ENCODE data around the gene ME3.
"Not testable (repeated sequence)": the region's sequence is repeated elsewhere in the genome, so short reads cannot be mapped to it uniquely, and the experiment has no call there.

Gene ME3

DNA sequence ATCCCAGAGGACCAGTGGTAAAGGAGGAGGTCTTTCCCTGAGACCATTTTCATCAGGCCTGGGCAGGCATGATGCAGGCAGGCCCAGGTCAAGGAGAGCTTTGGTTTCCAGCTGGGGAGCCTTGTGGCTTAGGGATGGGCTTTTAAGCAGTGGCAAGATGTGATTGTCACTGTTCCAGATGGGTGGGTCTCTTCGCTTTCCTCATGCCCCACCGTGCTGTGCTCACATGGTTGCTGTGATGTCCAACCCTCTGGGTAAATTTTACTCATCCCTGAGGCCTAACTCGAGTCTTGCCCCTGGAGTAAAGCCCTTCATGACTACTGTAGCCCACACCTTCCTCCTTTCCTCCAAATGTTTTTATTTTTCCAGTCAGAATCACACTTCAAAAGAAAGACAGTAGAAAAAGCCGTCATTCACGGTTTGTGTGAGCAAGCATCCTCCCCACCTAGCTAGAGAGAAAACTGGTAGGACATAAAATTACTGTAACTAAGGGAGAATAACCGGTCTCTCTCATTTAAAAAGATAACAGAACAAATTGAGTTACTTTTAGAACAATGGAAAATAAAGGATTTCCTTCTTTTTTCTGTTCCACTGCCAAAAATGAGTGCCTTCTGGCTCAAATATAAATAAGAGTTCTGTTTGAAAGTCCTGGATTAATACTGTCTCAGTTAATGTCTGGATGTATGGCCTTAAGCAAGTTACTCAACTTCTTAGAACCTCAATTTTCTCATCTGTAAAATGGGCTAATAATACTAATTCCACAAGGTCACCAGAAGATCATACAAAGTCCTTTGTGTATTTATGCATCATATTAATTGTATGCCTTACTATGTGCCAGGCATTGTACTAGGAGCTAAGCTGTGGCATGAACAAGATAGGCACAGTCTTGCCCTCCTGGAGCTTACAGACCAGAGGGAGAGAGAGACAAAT lies 84.9 kb downstream of the ME3 start:
- DNase-seq (ENCODE audit: low read depth in 2 of 2), result no peak

DNA sequence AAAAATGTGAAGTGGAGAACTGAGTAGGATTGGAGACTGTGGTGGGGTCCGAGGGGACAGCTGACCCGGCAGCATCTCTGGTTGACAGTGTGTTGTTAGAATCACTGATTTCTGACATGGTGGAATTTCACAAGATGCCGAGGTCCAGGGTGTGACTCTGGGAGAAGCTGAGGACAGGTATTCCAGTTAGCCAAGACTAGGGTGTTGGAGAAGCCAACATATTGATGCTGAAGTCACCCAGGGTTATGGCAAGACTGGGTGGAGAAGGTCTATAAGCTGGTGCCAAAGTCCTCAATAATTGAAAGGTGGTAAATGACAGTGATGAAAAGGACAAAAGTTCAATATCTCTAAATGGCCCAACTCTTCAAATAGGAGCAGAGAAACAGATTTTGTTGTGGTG lies 86.1 kb downstream of the ME3 start:
- no peak for DNase-seq (ENCODE audit: low read depth in 2 of 2)

DNA sequence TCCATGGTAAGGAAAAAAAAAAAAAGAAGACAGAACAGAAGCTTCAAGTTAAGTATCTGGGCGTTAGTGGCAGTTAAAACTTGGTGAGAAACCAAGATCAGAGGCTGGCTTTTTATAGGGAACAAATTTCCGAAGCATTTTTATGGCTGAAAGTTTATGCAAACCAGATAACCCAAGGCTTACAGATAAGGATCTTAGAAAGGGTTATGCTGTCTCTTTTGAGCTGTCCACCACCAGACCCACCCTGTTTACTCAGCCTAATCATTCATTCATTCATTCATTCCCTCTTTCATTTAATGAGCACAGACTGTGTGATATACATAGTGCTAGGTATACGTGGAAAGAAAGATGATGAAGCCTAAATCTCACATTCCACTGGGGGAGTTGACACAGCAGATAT lies 89.5 kb downstream of the ME3 start:
- DNase-seq (ENCODE audit: low read depth in 2 of 2), result no peak

DNA sequence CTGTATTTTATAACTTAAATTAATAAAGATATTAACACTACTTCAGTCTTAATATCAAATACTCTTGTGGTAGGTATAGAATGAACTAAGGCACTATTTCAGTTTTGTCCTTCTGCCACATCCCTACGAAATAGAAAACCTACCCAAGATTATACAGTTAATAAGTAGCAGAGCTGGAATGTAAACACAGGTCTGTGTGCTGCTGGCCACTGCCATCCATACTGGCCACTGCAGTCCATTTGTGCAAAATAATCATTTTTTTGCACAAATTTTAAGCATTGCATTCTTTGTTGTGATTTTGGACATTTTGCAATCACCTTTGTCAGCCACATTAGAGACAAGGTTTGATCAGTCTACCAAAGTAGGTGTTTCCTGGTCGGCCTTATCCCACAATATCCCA lies 91.9 kb downstream of the ME3 start:
- DNase-seq (ENCODE audit: low read depth in 2 of 2), result no peak

DNA sequence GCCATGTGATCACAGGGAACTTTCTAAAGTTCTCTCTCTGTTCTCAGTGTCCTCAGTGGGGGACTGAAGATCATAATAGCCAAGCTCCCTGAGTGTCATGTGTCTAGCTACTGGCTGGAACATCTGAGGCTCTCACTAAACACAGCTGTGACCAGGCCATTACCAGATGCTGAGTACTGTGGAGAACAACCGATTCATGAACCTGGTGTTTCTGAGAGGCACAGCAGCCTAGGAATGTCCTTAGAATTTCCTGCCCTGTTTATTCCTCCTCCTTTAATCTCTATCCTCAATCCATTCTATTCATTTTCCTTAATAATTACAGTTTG lies 93.0 kb downstream of the ME3 start:
- no peak for DNase-seq (ENCODE audit: low read depth in 2 of 2)

DNA sequence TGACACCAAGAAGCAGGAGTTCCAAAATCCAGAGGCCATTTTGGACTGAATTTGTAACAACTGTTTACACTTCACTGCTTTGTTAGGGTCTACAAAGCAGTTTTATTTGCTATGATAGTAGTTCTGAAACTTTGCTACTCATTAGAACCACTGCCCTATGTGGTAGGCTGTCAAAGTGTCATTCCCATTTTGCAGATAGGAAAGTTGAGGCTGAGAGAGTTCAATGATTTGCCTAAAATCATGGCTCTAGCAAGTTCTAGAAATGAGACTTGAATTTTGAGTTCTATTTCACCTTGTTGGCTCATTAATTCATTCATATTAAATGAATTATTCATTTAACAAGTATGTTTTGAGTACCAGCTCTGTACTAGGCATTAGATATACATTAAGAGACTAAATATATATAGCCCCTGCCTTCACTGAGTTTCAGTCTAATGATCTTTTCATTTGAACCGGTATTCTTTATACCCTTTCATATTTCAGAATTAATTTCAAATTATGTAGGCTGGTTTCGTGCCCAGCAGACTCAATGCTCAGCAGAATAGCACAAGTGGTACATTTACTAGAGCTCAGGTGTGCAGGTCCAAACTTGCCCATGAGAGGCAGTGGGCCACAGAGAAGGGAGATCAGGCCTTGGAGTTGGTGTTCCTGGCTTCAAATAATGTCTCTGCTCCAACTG lies 93.5 kb downstream of the ME3 start:
- no peak for DNase-seq (ENCODE audit: low read depth in 2 of 2)

DNA sequence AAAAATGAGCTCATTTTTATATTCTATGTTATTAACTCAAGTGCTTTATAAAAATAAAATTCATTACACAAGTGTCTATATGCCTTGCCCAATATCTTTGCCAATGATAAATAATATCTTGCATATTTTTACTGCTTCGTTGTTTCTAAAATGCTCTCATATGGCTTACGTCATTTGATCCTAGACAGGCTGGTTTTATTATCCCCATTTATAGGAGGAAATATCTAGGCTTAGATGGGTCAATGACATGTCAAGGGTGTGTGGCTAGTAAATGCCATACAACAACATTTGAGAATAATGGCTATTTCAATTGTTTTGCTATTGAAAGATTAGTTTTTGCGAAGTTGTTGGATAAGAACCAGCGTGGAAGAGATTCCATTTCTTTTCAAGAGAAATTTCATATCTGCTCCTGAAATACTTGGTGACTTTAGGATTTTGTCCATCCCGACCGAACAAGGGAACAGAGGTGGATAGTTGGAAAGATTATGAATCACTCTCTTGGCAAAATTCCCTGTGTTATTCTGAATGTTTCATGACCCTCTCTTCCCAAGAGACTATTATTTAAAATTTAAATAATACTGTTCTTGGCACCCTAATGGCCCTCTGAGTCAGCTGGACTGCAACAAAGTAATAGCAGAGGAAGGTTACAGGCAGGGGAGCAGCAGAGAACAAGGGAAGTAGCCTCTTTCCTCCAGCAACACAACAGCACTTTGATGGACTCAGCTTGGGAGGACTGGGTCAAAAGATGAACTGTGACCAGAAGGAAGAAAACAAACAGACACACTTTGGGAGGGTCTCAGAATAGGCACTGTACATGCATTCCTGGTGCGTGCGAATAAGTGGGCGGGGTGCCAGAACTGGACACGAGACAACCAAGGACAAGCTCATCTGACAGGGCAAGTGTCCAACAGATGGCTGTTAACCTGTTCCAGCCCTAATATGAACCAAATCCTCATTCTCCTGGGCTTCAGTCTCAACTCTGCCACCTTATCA lies 94.5 kb downstream of the ME3 start:
- DNase-seq (ENCODE audit: low read depth in 2 of 2), result no peak

DNA sequence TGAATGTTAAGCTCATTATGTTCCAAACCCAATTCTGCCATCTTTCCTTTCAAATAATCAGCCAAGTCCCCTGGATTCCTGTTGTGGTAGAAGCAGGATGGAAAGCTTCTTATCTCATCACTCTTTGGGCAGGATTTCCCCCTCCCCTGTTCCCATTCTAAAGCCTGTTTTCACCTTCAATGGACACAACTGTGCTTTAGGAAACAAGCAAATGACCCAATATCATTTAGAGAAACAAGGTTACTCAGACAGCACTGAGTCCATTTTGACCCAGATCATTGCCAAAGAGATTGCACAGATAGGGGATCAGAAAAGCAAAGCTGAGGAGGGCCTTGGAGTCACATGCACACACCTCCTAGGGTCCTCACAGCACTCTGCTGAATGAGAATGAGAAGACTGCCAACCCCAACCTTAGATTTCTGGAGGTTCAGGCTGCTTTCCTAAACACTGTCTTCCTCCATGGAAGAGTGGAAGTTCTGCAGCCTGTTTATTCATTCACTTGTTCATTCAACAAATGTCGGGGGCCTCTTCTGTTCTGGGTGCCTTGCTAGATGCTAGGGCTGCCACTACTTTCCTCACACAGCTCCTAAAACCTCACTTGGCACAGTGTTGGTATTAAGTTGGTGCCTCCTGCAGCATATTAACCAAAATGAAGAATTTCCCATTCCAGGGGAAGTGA lies 95.3 kb downstream of the ME3 start:
- no peak for DNase-seq (ENCODE audit: low read depth in 2 of 2)

DNA sequence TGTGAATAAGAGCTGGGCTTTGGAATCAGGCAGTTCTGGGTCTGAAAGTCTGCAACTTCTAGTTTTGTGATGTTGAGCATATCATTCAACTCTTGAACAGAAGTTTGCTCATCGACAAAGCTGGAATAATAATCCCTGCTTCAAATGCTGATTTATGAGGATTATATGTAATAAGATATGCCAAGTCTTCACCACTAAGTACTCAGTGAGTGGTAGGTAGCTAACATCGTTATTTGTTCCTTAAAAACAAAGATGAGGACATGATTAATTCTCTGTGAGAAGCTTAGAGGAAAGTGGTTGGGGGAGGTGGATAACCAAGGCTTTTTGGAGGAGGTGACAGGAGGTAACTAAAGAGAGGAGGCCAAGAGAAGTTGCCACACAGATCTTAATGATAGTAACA lies 96.5 kb downstream of the ME3 start:
- no peak for DNase-seq (ENCODE audit: low read depth in 2 of 2)

DNA sequence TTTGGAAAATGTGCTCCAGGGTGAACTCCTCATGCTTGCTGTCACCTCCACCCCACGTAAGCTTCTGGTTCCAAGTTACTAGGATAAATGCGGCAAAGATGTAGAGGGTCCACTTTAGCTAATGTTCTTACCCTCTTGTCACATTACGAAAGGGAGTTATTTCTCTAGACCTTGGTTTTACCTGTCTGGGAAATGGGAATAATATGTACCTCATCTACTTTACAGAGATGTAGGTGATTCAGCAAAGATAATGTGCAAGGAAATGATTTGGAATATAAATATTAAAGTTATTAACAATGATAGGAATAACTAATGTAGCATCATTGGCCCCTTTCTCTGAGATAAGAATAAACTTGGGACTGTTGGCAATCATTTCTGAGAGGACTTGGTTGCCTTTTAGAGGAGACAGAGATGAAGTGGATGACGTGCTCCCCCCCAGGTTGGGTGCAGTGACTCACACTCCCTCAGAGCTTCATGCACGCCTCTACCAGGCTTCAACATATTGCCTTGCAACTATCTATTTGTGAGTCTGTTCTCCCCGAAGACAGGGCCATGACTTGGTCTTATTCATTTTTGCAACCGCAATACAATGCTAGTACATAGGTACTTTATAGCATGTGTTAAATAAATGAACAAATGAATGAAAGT lies 97.1 kb downstream of the ME3 start:
- DNase-seq (ENCODE audit: low read depth in 2 of 2), result no peak

DNA sequence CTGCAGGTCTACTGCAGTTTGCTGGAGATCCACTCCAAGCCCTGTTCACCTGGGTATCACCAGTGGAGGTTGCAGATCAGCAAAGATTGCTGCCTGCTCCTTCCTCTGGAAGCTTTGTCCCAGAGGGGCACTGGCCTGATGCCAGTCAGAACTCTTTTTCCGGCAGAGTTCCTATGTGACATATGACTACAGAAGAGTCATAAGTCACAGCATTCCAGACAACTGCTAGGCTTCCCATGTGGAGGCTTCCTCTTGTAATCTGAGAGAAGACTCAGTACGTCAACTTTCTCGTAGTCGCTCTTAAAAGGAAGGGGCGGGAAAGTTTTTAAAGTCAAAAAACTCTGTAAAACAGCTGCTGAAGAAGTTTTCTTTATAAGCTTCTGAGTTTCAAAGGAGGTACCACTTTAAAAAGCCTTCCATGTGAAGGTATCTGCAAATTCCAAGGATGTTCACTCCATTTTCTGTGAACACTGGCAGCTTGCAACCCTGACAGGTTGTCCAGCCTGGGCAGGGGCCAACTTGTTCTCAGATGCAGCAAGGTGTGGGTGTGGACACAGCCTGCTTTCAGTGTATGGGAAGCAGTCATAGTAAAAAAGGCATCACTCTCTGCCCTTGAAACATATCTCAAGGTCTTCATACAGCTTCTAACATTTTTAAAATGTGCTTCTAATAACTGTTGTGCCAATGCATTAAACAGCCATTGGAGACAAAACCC lies 97.8 kb downstream of the ME3 start:
- DNase-seq (ENCODE audit: low read depth in 2 of 2), result no peak

DNA sequence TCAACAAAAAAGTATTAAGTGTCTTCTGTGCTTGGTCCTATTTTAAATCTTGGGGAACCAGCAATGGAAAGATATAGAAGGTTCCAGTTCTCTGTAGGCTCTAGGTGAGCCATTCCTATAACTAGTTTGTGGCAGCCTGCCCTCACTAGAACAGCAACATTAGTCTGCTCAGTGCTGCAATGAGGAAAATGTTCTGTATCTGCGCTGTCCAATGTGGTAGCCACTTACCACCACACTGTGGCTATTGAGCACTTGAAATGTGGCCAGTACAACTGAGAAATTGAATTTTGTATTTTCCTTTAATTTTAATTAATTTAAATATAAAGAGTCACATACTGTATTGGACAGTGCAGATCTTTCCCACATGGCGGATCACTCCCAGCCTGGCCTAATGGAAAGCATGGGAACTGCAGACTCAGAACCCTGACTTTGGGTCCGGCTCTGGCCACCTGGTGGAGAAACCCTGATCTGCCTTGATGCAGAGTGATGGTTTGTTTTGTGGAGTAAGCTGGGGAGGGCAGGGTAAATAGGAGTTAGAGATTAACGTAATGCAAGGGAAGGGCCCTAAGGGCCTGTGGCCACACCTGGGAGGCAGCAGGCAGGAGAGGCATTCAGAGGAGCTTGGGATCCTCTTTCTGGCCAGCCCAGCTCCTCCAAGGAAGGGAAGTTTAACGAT lies 101.0 kb downstream of the ME3 start:
- DNase-seq (ENCODE audit: low read depth in 2 of 2), result no peak

DNA sequence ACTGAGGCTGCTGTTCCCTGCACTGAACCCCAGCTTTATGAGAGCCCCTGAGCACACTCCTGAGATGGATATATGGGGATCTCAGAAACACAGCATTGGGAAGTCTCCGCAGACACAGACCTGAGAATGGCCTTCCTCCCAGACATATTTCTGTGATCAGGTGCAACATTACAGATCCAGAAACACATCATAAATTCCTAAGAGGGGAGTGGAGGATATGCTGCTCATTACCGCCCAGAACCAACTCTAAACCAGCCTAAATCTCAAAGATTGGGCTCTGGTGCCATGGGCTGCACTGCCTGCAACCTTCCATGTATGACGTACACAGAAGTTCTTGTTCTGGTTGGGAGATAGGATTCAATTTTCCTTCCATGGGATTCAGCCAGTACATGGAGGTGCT lies 102.0 kb downstream of the ME3 start:
- no peak for DNase-seq (ENCODE audit: low read depth in 2 of 2)

DNA sequence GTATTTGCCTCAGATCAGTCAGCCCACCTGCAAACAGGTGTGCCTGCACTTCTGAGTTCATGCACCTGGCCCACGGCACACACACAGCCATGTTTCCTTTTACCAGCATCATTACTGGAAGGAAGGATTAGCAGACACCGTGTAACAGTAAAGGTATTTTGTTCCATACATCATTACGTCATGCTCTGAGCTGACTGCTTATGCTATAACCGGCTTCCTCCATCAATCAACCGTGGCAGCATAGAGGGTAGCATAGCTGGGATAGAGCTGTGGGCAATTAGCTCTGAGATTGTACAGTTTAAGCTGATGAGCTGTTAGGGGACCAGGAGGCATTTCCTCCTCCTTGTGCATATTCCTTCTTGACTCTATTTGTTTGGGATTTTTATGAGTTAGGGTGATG lies 102.4 kb downstream of the ME3 start:
- no peak for DNase-seq (ENCODE audit: low read depth in 2 of 2)

DNA sequence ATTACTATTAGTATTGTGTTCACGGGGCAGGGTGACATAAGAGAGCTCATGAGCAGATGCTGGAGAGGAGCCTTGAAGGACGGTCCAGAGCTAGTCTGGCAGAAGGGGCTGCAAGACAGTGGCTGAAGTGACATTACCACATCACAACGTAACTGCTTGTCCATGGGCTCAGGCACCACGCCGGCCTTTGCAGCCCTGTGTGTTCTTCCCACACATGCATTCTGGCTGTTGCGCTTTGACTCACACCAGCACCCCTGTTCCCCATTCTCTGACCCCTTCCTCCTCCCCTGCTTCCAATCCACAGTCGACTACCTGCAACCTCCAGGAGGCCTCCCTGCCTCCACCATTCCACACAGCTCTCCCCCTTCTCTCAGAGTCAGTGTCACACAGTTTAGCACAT lies 103.3 kb downstream of the ME3 start:
- no peak for DNase-seq (ENCODE audit: low read depth in 2 of 2)

DNA sequence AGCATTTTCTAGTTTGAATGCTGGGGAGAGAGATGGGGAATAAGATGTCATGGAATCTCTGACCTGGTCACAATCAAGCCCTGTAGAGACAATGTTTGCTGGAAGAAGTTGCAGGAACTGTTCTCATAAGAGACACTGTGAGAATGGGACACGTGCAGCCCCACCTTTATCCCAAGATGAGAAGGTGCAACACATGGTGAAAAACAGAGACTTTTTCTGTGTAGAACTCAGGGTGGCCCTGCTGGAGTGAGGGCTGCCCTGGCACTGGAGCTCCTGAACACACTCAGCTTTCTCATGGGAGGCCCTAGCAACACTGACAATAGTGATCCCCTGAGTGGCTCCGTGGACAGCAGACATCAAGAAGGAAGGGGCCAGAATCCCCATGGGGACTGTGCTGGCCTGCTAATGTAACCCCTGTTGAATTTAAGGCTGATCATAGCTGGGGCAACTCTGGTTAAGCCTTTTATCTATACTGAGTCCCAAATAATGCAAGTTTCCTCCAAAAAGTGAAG lies 106.6 kb downstream of the ME3 start:
- DNase-seq (ENCODE audit: low read depth in 2 of 2), result no peak

DNA sequence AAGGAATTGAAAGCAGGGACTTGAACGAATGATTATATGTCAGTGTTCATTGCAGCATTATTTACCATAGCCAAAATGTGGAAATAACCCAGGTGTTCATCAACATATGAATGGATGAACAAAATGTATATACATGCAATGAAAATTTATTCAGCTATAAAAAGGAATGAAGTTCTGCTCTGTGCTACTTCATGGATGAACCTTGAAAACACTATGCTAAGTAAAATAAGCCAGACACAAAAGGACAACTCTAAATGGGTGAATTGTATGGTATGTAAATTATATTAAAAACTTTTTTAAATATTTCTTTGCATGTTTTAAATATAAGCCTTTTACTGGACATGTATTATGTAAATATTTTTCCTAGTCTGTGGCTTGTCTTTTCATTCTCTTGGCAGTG lies 107.0 kb downstream of the ME3 start:
- DNase-seq (ENCODE audit: low read depth in 2 of 2), result no peak

DNA sequence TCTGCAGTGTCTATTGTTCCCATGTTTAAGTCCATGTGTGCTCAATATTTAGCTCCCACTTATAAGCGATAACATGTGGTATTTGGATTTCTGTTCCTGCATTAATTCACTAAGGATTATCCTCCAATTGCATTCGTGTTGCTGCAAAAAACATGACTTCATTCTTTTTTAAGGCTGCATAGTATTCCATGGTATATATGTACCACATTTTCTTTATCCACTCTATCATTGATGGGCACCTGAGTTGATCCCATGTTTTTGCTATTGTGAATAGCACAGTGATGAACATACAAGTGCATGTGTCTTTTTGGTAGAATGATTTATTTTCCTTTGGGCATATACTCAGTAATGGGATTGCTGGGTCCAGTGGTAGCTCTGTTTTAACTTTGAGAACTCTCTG lies 109.6 kb downstream of the ME3 start:
- DNase-seq (ENCODE audit: low read depth in 2 of 2), result not testable (repeated sequence)

DNA sequence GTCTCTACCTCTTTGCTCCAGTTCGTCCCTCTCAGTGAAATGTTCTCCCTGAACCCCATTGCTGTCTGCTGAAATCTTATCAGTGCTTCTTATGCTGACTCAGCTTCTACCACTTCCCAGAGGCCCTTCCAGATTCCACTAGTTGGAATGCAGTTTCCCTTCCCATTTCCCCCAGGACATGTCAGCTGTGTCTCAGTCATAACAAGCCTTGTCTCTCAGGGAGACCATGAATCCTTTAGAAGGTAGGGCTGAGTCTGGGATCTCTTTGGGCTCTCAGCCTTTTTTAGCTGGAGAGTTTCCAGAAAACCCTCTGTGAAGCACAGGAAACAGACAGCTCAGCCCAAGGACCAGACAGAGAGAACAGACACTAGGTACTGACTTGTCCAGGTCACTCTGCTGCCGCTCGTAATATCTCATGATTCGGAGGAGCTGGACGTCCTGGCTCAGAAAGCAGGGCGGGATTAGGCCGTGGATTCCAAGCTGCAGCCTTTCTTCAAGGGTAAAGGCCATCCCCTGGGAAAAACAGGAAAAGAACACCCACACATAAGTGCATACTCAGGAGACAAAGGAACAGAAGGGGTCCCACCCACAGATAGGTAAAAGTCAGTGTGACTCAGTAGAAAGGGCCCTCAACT lies 113.0 kb downstream of the ME3 start:
- no peak for DNase-seq (ENCODE audit: low read depth in 2 of 2)
